ENCODE results near the gene PALLD.

PALLD gene

GRCh38 chr4:168793542-168793941, 296.7 kb downstream of the PALLD start:
- FAIRE-seq (no peak), DNase-seq (ENCODE audit: insufficient read length, low spot score) (no peak)
- no peak for TF ChIP-seq CTCF (IDR thresholded peaks at IDR 0.05; ENCODE audit: insufficient read depth, missing control alignments)

- no peak for FAIRE-seq
- DNase-seq (ENCODE audit: insufficient read length, low spot score) = no peak
- no peak for TF ChIP-seq CTCF (IDR thresholded peaks at IDR 0.05; ENCODE audit: insufficient read depth, missing control alignments)
Observed at GRCh38 chr4:168794092-168794707, 297.3 kb downstream of the PALLD start.

- FAIRE-seq = no peak
- TF ChIP-seq CTCF (IDR thresholded peaks at IDR 0.05; ENCODE audit: insufficient read depth, missing control alignments) = no peak
- no peak for DNase-seq (ENCODE audit: insufficient read length, low spot score)
Observed at GRCh38 chr4:168794881-168795280, 298.0 kb downstream of the PALLD start.

GRCh38 chr4:168795346-168795745, 298.5 kb downstream of the PALLD start:
- FAIRE-seq = no peak
- DNase-seq (ENCODE audit: insufficient read length, low spot score) = no peak
- no peak for TF ChIP-seq CTCF (IDR thresholded peaks at IDR 0.05; ENCODE audit: insufficient read depth, missing control alignments)

- FAIRE-seq (no peak), DNase-seq (ENCODE audit: insufficient read length, low spot score) (no peak)
- no peak for TF ChIP-seq CTCF (IDR thresholded peaks at IDR 0.05; ENCODE audit: insufficient read depth, missing control alignments)
Observed at GRCh38 chr4:168796362-168797106, 299.7 kb downstream of the PALLD start.

- FAIRE-seq (no peak), DNase-seq (ENCODE audit: insufficient read length, low spot score) (no peak)
- TF ChIP-seq CTCF (IDR thresholded peaks at IDR 0.05; ENCODE audit: insufficient read depth, missing control alignments) = no peak
Observed at GRCh38 chr4:168797194-168797593, 300.3 kb downstream of the PALLD start.

- FAIRE-seq (no peak), DNase-seq (ENCODE audit: insufficient read length, low spot score) (no peak)
- no peak for TF ChIP-seq CTCF (IDR thresholded peaks at IDR 0.05; ENCODE audit: insufficient read depth, missing control alignments)
Observed at GRCh38 chr4:168797738-168798375, 301.0 kb downstream of the PALLD start.

Measured in D721Med (cell line).